Stimulated activated CD8-positive, alpha-beta memory T cell treated with anti-CD3 and anti-CD28 coated beads, Interleukin-15, amount 100 ng/mL, for 48 hours (primary cell): Measurements from ENCODE around the gene SMPX.
"Not testable (repeated sequence)": the region's sequence is repeated elsewhere in the genome, so short reads cannot be mapped to it uniquely, and the experiment has no call there.

ENCODE experiments used
- DNase-seq, 2 donors: peaks; one replicate each; pipeline ENCODE4 v3.0.0-alpha.2; 2020; ENCODE audit warnings: low read depth in 2 of 2

The SMPX gene

DNA sequence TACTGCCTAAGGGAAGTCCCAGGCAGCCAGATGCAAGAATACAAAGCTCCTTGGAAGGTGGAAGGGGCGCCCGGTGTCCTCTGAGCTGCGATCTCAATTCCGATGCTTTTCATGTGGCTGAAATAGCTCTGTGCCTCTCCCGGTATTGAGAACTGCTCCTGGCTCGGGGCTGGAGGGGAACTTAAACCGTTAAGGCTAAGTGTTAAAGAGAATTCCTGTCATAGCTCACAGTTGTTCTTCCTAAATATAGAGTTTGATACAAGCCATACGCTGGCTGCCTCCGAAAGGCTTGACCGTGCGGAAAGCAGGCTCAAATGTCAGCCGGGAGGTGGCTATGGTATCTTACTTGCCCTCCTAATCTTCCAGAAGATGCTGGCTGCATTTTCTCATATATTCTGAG, at the start of gene SMPX:
Gene SMPX, minus strand, starts transcription at position 157 of the 400 bp plus-strand sequence. CDS start 3,826 bp downstream, outside the sequence.
- no peak for DNase-seq

DNA sequence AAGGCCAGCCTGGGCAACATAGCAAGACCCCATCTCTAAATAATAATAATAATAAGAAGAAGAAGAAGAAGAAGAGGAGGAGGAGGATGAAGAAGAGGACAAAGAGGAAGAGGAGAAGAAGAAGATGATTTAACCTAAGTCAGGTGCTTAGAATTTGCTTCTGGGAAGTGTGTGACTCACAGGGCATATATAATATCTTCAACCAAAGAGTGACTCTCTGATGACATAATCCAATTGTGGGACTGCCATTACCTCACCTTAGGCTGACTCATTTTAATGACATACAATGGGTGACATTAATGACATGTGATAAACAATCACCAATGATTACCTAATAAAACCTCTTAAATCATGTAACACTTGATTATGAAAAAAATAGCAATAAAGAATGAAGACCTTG, 48.8 kb upstream of the SMPX start:
- no peak for DNase-seq

DNA sequence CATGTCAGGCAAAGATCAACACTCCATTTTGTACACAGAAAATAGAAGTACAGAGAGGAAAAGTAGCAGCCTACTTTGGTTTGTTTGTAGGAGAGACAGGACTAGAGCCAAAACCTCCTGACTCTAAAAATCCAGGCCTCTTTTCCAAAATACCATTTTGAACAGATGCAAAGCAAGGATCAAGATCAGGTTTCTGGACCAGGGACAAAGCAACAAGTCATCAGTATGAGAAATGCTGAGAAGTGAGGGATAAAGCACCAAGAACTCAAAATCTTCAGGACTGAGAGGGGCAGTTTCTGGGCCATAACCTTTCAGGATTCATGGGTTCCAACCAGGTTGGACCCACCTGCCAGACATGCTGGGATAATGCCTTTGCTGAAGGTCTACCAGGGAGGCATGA, 44.9 kb upstream of the SMPX start:
- no peak for DNase-seq

DNA sequence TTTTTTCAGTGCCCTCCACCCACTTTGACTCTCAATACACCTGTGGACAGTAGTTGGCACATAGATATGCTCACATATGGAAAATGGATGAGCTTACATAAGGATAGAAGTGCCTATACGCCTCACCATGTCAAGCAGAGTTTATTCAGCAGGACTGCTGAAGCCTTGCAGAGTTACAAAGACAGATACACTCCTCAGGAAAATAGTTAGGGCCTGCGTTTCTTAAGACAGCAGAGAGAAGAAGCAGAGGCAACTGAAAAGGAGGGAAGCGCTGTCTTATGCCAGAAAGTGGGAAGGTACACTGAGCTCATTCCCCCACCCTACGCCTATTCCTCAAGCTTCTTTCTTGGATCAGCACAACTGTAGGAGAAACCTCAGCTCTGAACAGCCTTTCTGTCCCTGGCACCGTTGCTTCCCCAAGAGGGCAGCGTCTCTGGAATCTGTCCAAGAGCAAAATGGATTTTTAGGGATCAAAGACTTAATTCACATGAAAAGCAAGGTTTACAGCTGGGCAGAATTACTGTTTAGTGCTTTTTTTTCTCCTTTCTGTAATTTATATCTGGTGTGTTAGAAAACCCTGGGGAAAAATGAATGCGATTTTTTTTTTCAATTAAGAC, 44.2 kb upstream of the SMPX start:
- no peak for DNase-seq

DNA sequence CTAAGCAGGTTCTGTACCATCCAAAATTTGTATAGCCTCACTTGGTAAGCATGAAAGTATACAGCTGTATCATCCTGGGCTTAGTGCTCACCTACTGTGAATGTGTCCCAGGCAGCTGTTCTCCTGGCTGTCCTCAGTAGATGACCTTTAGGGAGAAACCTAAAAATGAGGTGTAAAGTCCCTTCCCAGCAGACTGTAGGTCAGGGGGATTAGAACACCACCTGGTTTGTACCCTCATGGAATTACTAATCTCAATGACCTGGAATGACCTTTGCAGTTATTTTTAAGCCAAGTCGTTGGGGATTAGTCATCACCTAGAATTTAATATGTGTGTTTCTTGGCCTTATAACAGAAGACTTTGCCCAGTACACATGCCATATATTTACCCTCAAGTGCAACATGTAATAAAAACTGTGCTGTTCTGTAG, 42.4 kb upstream of the SMPX start:
- no peak for DNase-seq

DNA sequence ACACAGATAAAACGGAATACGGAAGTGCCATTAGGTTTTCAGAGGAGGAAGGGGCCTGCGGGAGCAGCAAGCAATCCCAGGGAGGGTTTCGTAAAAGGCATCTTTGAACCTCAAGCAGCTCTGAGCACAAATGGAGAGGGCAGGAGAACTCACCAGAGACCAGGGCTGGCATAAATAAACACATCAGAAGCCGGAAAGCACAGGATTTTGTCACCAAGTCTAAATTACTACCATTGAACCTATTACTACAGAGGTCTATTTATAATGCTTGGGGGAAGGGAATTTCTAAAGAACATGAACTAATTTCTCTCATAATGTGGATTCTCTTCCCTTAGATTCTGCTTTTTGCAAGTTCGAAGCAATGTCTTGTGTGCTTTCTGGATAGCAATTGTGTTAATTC, 41.9 kb upstream of the SMPX start:
- DNase-seq = no peak

DNA sequence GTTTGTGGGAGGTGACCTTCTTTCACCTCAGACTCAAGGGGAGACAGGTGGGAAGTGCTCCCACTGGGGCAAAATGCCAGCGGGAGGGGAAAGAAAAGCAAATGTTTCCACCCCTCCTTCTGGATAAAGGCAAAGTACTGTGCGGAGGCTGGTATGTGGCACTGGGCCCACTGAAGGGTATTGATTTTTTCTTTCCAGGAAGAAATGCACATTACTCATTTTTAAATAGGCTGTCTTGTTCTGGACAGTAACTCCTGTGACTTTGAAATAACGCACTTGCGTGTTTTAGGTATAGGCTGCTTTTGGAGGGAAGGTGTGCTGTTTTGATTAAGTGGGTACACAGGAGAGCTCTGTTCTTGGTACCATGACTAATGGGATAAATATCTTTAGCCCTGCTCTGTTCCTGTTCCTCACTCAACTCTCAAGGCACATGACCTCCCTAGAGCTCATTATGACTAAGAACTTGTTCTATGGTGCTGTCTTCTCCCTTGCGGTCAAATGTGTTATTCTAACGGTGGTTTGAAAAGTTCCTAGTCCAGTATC, 40.8 kb upstream of the SMPX start:
- DNase-seq = no peak

DNA sequence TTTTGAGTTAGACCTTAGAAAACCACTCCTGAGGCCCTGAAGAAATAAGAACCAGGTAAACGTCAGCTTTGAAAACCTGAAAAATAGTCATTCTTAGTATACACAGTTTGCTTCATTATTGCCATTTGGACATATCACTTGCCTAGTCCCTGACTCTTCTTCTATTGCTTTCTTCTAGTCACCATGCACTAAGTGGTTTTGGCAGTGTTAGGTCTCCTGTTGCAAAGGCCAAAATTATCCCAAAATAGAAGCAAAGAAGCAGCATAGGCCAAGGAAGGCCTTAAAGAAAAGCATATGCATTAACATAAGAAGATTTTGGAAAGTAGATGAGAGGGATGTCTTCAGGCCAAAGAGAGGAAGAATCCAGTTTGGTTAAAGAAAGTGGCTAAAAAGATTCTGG, 24.1 kb upstream of the SMPX start:
- no peak for DNase-seq

DNA sequence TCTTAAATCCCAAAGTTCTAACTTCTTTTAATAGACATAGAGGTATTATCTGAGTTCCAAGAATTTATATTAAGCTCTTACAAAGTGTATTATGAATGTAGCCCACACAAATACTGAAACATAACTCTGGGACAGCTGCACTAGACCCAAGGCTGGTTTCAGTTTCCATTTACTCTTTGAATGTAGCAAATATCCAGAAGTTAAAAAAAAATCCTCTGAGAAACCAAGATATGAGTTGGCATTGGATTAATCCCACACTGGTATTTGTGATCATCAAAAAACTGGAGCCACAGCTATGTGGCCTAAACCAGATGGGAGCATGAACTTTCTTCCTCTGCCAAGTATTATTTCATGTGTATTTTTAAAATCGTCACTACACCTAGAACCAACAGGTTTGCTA, 23.6 kb upstream of the SMPX start:
- DNase-seq = no peak

DNA sequence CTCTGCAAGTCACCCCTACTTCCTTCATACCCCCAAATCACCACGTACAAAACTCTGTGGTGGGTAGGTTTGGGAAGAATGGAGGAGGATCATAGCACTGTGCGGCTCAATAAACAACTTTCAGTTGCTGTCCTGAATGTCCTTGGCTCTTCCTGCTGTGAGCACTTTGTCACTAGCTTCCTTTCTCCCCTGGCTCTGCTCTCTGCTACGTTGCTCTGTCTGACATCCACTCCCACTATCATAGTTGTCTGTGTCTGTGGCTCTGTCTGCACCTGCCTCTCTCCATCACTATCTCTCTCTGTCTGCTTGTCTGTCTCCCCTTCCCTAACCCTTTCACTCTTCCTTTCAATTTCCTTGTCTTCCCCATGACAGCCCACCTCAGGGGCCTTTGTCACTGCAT, 21.2 kb upstream of the SMPX start:
- no peak for DNase-seq

DNA sequence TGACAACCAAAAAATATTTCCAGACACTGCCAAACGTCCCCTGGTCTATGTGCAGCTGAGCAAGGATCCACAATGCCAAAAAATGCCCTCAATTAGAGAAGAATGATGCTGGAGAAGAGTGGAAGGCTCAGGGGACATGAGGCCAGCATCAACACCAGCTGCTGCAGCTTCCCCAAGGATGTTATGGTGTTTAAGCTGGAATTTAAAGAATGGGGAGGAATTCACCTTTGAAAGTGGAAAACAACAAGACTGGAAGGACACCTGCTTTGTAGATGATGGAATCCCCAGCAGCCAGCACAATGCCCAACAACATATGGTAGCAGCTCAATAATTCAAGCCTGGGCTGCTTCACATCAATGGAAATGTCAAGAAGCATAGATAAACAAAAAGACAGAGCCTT, 20.3 kb upstream of the SMPX start:
- no peak for DNase-seq

DNA sequence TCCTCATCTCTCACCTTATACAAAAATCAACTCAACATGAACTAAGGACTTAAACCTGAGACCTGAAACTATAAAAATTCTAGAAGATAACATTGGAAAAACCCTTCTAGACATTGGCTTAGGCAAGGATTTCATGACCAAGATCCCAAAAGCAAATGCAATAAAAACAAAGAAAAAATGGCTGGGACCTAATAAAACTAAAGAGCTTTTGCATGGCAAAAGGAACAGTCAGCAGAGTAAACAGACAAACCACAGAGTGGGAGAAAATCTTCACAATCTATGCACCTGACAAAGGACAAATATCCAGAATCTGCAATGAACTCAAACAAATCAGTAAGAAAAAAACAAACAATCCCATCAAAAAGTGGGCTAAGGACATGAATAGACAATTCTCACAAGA, 17.2 kb upstream of the SMPX start:
- not testable (repeated sequence) for DNase-seq

DNA sequence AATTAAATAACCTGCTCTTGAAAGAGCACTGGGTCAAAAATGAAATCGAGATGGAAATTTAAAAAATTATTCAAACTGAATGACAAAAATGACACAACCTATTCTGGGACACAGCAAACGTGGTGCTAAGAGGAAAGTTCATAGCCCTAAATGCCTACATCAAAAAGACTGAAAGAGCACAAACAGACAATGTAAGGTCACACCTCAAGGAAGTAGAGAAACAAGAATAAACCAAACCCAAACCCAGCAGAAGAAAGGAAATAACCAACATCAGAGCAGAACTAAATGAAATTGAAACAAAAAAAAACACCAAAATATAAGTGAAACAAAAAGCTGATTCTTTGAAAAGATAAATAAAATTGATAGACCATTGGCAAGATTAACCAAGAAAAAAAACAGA, 15.1 kb upstream of the SMPX start:
- DNase-seq = not testable (repeated sequence)

DNA sequence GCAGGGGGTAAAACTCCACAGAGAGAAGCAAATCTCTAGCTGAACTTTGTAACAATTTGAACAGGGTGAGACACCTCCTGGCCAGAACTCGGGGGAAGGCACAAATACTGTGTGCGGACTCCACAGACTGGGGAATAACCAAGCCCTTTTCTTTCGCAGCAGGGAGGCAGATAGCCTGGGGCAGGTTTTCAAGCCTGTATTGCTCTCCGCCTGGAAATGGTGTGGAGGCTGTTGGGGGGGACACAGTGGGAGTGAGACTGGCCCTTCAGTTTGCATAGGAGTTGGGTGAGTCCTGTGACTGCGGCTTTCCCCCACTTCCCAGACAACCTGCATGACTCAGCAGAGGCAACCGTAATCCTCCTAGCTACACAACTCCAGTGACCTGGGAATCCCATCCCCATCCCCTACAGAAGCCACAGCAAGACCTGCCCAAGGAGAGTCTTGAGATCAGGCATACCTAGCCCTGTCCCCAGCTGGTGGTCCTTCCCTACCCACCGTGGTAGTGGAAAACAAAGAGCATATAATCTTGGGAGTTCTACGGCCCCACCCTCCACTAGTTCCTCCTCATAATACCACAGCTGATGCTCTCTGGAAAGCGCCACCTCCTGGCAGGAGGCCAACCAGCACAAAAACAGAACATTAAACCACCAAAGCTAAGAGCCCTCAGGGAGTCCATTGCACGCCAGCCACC, 12.9 kb upstream of the SMPX start:
- no peak for DNase-seq

DNA sequence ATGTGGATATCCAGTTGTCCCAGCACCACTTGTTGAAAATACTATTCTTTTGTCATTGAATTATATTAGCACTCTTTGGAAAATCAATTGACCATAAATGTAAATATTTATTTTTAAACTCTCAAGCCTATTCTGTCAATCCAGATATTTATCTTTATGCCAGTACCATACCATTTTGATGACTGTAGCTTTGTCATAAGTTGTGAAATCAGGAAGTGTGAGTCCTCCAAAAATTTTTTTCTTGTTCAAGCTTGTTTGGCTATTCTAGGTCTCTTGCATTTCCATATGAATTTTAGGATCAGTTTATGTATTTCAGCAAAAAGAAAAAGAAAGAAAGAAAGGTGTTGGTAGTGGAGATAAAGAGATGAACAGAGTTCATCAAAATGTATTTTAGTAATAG, 8.2 kb upstream of the SMPX start:
- no peak for DNase-seq

DNA sequence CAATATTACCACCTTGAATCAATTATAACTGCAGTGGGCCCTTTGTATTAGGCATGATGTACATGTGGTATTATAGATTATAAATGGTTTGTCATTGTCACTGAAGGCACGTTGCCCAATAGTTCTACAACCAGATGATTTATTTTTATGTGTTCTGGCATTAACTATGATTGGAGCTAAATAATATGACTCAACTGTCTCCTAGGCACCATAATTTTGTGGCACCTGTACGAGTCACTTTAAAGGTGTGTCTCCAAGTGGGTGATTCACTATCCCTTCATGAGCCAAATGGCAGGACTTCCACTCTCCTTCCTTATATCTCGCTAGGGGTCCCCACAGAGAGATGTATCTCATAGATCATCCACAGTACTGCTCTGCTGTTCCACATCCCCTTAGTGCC, 6.1 kb upstream of the SMPX start:
- DNase-seq = no peak

DNA sequence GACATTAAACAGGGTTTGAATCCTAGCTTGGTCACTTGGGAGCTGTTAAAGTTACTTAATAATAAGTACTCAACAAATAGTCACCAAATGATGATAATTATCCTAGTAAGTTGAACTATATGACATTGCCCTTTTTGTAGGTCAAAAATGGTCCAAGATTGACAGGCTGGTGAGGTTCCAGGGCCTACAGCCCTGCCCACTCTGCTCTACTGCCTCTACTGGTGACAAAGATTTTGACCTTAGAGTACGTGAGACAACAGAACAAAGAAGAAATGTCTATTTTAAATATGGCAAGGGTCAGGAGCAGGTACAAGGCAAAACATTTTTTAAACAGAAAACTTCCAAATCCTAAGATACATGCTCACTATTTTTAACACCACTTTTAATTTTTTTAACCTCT, 572 bp upstream of the SMPX start:
- no peak for DNase-seq

DNA sequence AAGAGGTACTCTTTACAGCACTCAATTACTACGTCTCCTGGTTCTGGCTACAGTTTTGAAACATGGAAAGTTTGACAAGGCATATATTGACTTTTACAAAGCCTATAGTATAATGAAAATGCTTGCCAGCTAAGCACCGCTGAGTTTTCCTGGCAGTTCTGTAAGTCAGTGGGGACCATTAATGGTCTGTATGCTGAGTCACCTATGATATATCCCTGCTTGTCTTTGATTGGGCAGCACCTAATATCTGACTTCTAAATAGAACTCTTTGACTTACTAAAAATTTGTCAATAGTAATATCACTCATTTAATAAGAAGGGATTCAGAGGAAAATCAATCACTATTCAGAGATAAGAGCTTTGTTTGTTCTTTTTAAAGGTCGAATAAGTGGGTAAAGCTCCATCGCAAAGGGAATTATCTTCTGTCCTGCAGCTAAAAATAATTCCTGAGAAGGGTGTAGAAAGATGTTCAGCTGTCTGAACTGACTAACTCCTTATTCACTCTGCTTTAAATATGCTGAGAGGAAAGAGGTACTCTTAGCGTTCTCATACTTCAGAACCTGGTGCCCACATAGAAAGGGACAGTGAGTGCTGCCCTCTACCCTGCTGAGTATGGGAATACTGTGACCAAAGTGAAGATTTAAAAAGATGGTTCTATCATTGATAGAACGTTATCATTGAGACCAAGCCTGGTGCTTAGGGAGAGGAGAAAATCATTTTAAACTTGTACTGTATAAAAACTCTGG, 959 bp downstream of the SMPX start:
- no peak for DNase-seq

DNA sequence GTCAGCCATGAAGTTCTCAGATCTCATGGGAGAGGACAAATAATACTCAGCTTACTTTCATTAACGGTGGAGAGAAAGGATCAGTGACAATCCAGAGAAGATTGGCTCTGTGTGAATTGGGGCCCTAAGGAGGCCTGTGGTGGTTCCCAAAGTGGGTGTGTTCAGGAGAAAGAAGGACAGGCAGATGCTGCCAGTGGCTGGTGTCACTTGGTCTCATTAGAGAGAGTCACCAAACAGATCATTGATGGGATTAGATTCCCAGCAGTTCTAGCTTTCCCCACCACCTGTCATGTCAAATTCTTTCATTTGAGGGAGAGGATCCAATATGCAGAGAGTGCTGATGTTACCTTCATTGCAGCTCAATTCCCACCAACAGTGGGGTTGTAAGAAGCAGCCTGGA, 8.0 kb downstream of the SMPX start:
- DNase-seq = no peak

DNA sequence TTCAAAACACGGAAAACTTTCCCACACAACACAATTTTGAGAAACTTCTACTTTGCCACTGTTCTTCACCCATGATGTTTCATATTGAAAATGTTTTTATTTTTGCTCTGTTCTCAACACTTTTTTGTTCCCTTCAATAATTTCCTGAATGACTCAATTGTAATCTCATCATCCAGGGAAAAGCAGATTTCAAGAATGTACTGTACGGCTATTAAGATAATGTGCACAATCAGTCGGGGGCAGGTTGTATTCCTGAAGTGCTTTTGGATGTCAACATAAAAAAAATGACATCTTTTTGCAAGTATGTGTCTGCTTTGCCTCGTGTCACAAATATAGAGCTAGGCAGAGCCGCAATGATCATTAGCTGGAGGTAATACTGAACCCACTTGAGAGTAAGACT, 9.7 kb downstream of the SMPX start:
- DNase-seq = no peak

DNA sequence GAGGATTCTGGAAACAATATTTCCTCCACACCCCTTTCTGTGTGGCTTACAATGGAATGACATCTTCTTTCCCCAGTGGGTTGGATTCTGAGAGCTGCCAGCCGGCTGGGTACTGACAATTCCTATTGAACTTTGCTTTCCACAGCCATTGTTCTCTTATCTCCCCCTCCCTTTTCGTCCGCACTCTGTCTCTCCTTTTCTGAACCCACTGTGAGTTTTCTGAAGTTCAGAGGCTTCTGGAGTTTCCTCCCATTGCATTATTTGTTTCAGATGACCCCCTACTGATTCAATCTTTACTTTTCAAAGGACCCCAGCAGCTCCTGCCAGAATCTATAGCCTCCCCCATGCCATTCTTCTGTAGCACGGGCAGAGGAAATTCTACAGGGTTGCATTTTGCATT, 10.4 kb downstream of the SMPX start:
- DNase-seq = no peak

DNA sequence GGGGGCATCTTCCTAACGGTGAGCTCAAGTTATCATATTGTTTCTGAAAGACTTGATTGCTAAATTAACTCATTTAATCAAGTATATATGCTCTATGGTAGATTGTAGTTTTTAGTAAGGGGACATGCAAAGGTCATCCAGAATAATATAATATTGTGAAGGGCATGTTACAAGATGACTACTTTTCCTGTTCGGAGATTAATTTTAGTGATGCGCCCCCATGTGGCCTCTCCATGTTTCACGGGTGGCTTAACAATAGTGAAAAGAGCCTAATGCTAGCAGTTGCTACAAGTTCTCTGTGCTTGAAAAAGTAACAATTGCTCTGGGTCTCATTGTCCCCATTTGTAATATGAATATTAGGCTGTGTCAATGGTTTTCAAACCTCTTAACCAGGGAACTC, 12.2 kb downstream of the SMPX start:
- no peak for DNase-seq

DNA sequence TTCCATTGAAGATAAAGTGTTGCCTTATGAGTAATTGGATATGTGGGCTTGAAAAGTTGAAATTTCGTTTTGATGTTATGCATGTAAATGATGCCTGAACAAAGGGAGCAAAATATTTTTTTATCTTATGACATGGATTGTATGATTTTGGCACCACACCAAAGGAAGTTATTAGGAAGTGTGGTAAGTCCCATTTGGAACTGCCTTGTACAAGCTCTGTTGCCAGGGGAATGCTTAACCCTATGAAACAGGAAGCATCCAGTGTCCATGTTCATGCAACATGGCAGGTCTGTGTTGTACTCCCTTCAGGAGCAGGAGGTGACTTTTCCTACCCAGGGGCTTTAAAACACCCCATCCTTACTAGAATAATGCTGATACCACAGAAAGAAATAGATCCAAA, 13.2 kb downstream of the SMPX start:
- no peak for DNase-seq
